NCI-H1436 (cell line): Measurements from ENCODE around the gene ACSL6.
"Not testable (repeated sequence)": the region's sequence is repeated elsewhere in the genome, so short reads cannot be mapped to it uniquely, and the experiment has no call there.

Experiments used
- DNase-seq: peaks from one replicate; lab custom pipeline; 2025; lab: John Stamatoyannopoulos, UW

ACSL6 gene

DNA sequence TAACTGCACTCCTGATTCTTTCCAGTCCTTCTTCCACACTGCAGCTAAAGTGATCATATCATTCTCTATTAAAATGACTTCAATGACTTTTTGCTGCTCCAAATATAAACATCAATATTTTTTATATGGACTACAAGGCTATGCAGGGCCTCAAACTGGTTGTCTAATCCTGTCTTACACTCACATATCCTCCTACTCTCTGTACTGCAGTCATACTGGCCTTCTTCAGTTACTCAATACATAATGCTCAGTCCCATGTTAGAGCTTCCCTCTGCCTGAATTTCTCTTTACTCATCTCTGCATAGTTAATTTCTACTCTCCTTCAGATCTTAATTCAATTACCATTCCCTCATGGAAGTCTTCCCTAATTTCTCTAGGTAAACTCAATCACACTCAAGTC, 69.4 kb downstream of the ACSL6 start:
- DNase-seq, result no peak

DNA sequence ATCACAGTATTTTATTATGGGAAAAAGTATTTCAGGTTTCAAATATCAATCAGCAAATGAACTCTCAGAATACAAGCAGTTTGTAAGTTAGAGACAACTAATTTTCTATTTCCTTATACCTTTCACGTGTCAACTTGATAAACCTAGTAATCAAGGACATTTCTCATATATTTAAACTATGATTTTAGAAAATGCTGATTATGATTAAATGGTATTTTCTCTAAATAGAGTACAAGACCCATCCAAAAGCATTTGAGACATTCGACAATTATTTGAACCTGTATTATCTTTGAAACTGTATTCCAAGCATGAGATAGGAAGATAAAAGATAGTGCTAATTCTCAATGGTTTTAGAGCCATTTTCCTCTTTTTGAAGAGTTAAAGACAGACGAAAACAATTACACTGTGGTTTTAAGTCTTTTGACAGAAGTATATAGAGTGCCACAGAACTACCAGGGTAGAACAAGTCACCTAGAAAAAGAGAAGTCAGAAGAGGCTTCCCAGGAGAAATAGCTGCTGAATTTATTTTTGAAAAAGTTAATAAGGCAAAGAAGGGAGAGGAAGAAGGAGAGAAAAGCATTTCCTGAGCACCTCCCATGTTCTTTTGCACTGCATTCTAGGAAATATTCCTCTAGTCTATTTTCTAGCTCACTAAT, 71.6 kb downstream of the ACSL6 start:
- DNase-seq, result no peak

DNA sequence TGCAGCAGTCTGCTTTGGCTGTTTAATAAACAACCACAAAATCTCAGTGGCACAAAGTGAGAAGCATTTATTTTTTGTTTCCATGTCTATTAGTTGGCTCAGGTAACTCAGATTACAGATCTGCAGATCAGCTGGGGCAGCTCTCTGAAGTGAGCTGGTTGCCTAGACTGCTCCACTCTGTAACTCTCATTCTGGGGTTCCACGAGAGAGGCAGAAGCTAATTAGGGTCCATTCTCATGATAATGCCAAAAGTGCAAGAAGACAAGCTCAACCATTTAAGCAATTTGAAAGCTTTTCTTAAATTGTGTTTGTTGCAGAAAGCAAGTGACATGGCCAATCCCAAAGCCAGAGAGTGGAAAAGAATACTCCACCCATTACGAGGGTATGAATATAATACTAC, 79.2 kb downstream of the ACSL6 start:
- no peak for DNase-seq

DNA sequence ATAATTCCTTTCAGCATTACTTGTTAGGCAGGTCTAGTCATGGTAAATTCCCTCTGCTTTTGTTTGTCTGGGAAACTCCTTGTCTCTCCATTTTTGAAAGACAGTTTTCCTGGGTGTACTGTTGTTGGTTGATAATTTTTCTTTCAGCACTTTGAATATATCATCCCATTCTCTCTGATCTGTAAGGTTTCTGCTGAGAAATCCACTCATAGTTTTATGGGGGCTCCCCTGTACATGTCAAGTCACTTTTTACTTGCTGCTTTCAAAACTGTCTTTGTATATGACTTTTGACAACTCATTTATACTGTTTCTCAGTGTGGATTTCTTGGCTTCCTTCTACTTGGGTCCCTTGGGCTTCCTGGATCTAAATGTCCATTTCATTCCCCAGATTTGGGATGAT, 82.5 kb downstream of the ACSL6 start:
- no peak for DNase-seq

DNA sequence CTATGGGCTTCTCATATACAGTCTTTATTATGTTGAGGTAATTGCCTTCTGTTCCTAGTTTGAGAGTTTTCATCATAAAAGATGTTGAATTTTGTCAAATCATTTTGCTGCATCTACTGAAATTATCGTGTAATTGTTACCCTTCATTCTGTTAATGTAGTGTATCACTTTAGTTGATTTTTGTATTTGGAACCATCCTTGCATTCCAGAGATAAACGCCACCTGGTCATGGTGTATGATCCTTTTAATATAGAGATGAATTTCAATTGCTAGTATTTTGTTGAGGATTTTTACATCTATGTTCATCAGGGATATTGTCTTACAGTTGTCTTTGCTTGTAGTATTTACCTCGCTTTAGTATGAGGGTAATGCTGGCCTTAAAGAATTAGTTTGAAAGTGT, 85.3 kb downstream of the ACSL6 start:
- DNase-seq, result no peak

DNA sequence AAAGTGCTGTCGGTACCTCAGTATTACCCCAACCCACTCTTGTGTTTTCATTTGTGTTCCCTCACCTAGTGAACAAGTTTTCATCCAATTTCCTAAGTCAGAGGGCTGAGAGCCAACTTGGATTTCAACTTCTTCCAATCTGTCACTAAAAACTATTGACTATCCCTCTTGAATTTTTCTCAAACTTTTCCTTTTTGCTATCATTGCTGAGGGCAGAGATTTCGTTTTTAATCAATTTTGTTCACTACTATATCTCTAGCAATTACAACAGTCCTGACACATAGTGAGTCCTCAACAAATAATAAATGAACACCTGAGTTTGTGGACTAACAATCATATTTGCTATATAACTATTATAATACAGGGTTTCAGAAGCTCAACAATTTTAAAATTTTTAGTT, 95.0 kb downstream of the ACSL6 start:
- DNase-seq, result no peak

DNA sequence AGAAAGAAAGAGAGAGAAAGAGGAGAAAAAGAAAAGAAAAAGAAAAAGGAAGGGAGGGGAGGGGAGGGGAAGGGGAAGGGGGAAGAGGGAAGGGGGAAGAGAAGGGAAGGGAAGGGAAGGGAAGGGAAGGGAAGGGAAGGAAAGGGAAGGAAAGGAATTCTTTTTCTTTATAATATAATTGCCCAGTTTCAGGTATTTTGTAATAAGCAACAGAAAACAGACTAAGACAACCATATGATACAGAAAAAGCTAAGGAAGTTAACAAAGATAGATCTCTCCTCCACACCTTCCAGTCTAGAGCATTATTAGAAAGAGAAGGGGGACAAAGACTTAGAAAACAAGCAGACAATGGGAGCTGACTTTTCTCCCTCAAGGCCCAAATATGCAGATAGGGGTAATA, 97.0 kb downstream of the ACSL6 start:
- no peak for DNase-seq

DNA sequence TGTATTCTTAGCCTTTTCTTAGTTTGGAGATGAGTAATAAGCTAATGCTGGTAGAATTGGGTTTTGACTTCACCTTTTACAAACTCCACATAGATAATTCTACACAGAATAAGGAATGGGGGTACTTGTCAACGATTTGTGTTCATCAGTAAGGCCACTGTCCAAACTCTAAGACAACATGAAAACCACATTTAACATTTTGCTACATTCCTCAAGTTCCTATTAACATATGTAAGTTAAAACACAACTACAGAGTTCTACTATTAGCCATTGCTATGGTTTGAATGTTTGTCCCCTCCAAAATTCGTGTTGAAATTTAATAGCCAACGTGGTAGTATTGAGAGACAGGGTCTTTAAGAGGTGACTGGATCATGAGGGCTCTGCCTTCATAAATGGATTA, 97.9 kb downstream of the ACSL6 start:
- DNase-seq, result no peak

DNA sequence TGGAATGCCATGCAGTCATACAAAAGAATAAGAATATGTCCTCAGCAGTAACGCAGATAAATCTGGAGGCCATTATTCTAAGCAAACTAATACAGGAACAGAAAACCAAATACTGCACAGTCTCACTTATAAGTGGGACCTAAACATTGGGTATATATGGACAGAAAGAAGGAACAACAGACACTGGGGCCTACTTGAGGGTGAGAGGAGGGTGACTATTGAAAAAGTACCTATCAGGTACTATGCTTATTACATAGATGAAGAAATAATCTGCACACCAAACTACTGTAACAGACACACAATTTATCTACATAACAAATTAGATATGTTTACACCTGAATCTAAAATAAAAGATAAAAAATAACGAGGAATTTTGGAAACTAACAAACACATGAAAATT, 104.8 kb downstream of the ACSL6 start:
- DNase-seq, result no peak

DNA sequence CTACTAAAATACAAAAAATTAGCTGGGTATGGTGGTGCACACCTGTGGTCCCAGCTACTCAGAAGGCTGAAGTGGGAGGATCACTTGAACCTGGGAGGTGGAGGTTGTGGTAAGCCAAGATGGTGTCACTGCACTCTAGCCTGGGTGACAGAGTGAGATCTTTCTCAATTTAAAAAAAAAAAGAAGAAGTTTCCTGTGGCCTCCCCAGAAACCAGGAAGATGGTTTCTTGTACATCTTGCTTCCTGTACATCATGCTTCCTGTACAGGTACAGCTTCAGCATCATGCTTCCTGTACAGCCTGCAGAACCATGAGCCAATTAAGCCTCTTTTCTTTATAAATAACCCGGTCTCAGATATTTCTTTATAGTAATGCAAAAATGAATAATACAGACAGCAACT, 109.2 kb downstream of the ACSL6 start:
- not testable (repeated sequence) for DNase-seq
